Choroid plexus epithelial cell (primary cell): Measurements from ENCODE around the gene PRR5.
A peak's percentile ranks its signal among the peaks of the same experiment; 100 is the strongest.

Experiments
- DNase-seq: peaks from one replicate; pipeline ENCODE4 v3.0.0-alpha.2; 2010; ENCODE audit warnings: low read depth
- H3K4me3 ChIP-seq: 2 replicates; pipeline ENCODE4 v1.5.1; 2011; ENCODE audit warnings: low read depth, mild to moderate bottlenecking, control low read depth, low read length, moderate library complexity
- CTCF ChIP-seq: conservative IDR thresholded peaks from 2 replicates; pipeline ENCODE4 v1.5.1; 2011; ENCODE audit warnings: low read depth, mild to moderate bottlenecking, control low read depth, inconsistent platforms, low read length, moderate library complexity

PRR5 gene

GRCh38 chr22:44750481-44750880 lies 48.5 kb downstream of the PRR5 start:
- DNase-seq, result no peak
- TF ChIP-seq CTCF, result no peak
- no peak overlapping the region for H3K4me3 ChIP-seq

DNA sequence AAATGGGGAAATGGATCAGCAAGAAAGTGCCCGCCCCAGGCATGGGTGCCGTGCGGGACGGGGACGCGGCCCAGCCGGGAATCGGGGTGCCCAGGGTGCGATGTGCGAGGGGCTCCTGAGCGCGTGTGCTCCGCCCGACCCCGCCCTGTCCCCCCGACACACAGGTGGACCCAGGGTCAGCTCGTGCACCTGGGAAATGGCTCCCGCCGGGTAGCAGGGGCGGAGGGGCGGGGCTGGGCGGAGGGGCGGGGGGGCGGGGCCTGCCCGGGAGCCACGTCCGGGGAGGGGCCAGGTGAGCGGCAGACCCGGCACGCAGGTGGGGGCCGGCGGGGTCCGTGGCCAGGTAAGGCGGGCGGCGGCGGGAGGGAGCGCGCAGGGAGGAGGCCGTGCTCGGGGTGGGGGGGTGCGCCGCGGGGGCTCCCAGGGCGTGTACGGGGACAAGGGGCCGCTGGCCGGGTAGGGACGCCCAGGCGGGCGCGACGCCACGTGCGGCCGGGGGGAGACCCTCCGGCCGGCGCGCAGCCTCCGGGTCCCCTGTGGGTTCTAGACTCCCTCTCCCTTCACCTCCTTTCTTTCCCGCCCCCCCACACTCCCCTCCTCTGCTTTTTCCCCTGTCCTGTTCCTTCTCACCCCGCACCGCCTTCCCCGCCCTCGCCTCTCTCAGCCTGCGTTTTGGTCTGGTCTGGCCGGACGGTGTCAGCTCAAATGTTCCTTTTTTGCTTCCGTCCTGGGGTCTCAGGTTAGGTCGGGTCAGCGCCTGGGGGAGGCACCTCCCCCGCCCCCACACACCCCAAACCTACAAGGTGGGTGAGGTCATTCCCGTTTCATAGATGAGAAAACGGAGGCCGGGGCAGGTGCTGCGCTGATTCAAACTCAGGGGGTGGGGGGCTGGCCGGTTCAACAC lies 50.5 kb downstream of the PRR5 start, which contains the start of gene ARHGAP8:
TSS of gene ARHGAP8 (plus strand) at position 291 of the 904 bp plus-strand sequence. CDS start 33,953 bp downstream, outside the sequence.
- no peak for DNase-seq
- H3K4me3 ChIP-seq, result no peak within 1 kb of the TSS
- TF ChIP-seq CTCF, result no peak

DNA sequence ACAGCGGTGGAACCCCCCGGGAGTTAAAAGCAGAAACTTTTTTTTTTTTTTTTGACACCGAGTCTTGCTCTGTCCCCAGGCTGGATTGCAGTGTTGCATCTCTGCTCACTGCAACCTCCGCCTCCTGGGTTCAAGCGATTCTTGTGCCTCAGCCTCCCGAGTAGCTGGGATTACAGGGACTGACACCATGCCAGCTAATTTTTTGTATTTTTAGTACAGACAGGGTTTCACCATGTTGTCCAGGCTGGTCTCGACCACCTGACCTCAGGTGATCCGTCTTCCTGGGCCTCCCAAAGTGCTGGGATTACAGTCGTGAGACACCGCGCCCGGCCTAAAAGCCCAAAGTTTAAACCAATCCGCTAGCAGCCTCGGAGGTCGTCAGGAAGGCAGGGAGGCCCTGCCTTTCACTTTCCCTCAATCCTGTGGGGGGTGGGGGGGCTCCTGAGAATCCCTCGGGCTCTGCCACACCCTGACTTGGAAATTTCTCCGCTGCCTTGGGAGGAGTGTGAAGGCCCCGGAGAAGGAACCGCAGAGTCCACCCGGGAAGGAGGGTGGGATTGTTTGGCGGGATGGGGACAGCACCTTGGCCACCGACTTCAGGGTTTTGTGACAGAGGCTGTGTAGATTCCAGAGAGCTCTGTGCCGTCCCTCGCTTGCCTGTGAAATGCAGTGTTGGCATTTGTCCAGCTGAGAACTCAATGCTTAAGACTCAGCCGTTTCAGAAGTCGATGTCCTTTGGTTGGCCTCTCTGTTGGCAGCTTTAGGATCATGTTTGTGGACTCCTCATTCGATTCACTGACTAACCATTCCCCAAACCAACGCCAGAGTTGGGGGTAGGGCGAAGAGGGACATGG lies 51.4 kb downstream of the PRR5 start:
- TF ChIP-seq CTCF, result no peak
- no peak overlapping the region for H3K4me3 ChIP-seq
- DNase-seq, result peak; percentile 83

- DNase-seq, result no peak
- H3K4me3 ChIP-seq, result no peak overlapping the region
- no peak for TF ChIP-seq CTCF
These were observed 53.0 kb downstream of the PRR5 start for GRCh38 chr22:44754998-44755397.

DNA sequence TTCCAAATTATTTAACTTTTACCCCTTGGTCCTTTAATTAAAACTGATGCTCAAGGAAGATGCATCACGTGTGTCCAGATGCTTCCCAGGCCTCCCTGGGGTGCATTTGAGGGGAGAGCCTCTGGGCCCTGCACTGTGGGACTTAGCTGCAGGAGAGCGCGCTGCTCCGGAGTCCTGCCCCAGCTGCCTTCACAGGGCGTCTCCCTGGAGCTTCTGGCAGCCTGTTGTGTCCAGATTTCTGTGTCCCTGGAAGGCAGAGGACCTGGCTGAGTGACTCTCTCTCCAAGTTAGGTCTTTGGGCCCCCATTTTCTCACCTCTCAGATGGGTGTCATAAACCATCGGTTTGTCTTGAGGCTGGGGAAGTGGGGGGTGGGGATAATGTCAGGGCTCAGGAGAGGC lies 53.4 kb downstream of the PRR5 start:
- DNase-seq, result no peak
- TF ChIP-seq CTCF, result no peak
- H3K4me3 ChIP-seq, result no peak overlapping the region

DNA sequence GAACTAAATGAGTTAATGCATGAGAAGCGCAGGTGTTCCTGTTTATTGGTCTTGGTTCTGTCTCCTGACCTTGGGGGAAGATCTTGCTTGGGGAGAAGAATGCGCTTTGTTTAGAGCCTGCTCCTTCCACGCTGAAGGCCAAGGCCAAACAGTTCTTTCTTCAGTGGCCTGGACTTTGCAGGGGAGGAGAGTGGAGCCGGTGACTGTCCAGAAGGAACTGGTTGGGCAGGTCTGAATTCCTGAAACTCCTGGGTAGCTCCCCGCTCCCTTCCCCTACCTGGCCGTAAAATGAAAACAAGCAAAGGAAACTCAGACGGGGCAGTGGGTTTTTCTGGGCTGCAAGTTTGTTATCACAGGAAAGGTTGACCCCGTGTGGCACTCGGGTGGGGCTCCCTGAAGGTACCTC lies 54.0 kb downstream of the PRR5 start:
- no peak for TF ChIP-seq CTCF
- no peak overlapping the region for H3K4me3 ChIP-seq
- no peak for DNase-seq
